ENCODE data around the gene PNLIP. TPM values are rescaled to one million over a fixed set of nuclear protein-coding genes. Genes with fewer than 3 reads are reported as not detected.

Gene PNLIP
- polyA plus RNA-seq, 3 donors = 1.4 to 2,301 (median 3.7) TPM

GRCh38 chr10:116565534-116565933 lies 19.8 kb downstream of the PNLIP start:
- 45 to 96% (median 96%) methylated on average over 8 of the region's 8 CpGs for WGBS, 3 donors
- no peak overlapping the region for H3K27ac ChIP-seq (ENCODE audit: low read depth, low read length)

GRCh38 chr10:116566932-116567331 lies 21.2 kb downstream of the PNLIP start:
- no peak overlapping the region for H3K27ac ChIP-seq (ENCODE audit: low read depth, low read length)

- 27 to 71% (median 70%) methylated on average over 3 of the region's 3 CpGs for WGBS, 3 donors
- no peak overlapping the region for H3K27ac ChIP-seq (ENCODE audit: low read depth, low read length)
Measured at GRCh38 chr10:116567335-116567734, 21.6 kb downstream of the PNLIP start.

- 84 to 86% (median 85%) methylated on average over 3 of the region's 3 CpGs for WGBS, 3 donors
- no peak overlapping the region for H3K27ac ChIP-seq (ENCODE audit: low read depth, low read length)
Measured at GRCh38 chr10:116574797-116575196, 29.1 kb downstream of the PNLIP start.

- WGBS, 3 donors = 66 to 93% (median 89%) methylated on average over 8 of the region's 8 CpGs
- H3K27ac ChIP-seq (ENCODE audit: low read depth, low read length) = no peak overlapping the region
Measured at GRCh38 chr10:116587878-116588591, 42.3 kb downstream of the PNLIP start.

- 84 to 85% (median 84%) methylated on average over 2 of the region's 2 CpGs for WGBS, 3 donors
- H3K27ac ChIP-seq (ENCODE audit: low read depth, low read length) = no peak overlapping the region
Measured at GRCh38 chr10:116588995-116589394, 43.3 kb downstream of the PNLIP start.

GRCh38 chr10:116589926-116590325 lies 44.2 kb downstream of the PNLIP start:
- WGBS, 3 donors = 31 to 86% (median 81%) methylated on average over 2 of the region's 2 CpGs
- no peak overlapping the region for H3K27ac ChIP-seq (ENCODE audit: low read depth, low read length)

- WGBS, 3 donors = 40 to 76% (median 76%) methylated on average over 9 of the region's 9 CpGs
- H3K27ac ChIP-seq (ENCODE audit: low read depth, low read length) = no peak within 1 kb of the TSS
Measured at GRCh38 chr10:116590590-116591444, 45.1 kb downstream of the PNLIP start, which contains the start of gene PNLIPRP1. Gene PNLIPRP1, plus strand, starts transcription at chr10:116590959. Its CDS starts 171 bp downstream, at chr10:116591130.

GRCh38 chr10:116593139-116593740 lies 47.5 kb downstream of the PNLIP start:
- H3K27ac ChIP-seq (ENCODE audit: low read depth, low read length) = no peak overlapping the region
- WGBS, 3 donors = 39 to 90% (median 83%) methylated on average over 5 of the region's 5 CpGs

- no peak overlapping the region for H3K27ac ChIP-seq (ENCODE audit: low read depth, low read length)
- WGBS, 3 donors = 33 to 87% (median 85%) methylated on average over 7 of the region's 7 CpGs
Measured at GRCh38 chr10:116594525-116595035, 48.8 kb downstream of the PNLIP start.

GRCh38 chr10:116596062-116596461 lies 50.3 kb downstream of the PNLIP start:
- WGBS, 3 donors = 66 to 75% (median 67%) methylated on average over 2 of the region's 2 CpGs
- H3K27ac ChIP-seq (ENCODE audit: low read depth, low read length) = no peak overlapping the region

- WGBS, 3 donors = 58 to 87% (median 87%) methylated on average over 5 of the region's 5 CpGs
- H3K27ac ChIP-seq (ENCODE audit: low read depth, low read length) = no peak overlapping the region
Measured at GRCh38 chr10:116597543-116597942, 51.8 kb downstream of the PNLIP start.

GRCh38 chr10:116598329-116598728 lies 52.6 kb downstream of the PNLIP start:
- no peak overlapping the region for H3K27ac ChIP-seq (ENCODE audit: low read depth, low read length)

GRCh38 chr10:116599991-116600390 lies 54.3 kb downstream of the PNLIP start:
- WGBS, 3 donors = 31 to 62% (median 61%) methylated on average over 5 of the region's 5 CpGs
- no peak overlapping the region for H3K27ac ChIP-seq (ENCODE audit: low read depth, low read length)

- 48 to 88% (median 80%) methylated on average over 10 of the region's 10 CpGs for WGBS, 3 donors
- no peak overlapping the region for H3K27ac ChIP-seq (ENCODE audit: low read depth, low read length)
Measured at GRCh38 chr10:116602648-116603400, 57.1 kb downstream of the PNLIP start.

GRCh38 chr10:116606061-116606483 lies 60.3 kb downstream of the PNLIP start:
- H3K27ac ChIP-seq (ENCODE audit: low read depth, low read length) = no peak overlapping the region
- WGBS, 3 donors = 38 to 76% (median 70%) methylated on average over 8 of the region's 8 CpGs

GRCh38 chr10:116607336-116607735 lies 61.6 kb downstream of the PNLIP start:
- WGBS, 3 donors = 41 to 74% (median 70%) methylated on average over 6 of the region's 6 CpGs
- no peak overlapping the region for H3K27ac ChIP-seq (ENCODE audit: low read depth, low read length)
